ENCODE data around the gene MARCHF10.

MARCHF10 gene

GRCh38 chr17:62804822-62805221 lies 3.3 kb downstream of the MARCHF10 start:
- H3K4me1 Mint-ChIP-seq (ENCODE audit: low read depth), result no peaks in the 10 kb centered on the region

GRCh38 chr17:62804025-62804424 lies 4.1 kb downstream of the MARCHF10 start:
- Mint-ChIP-seq H3K4me1 (ENCODE audit: low read depth) (no peaks in the 10 kb centered on the region), H3K4me3 (no peak overlapping the region), H3K9me3 (no peaks in the 10 kb centered on the region), H3K27ac (no peak overlapping the region), H3K36me3 (ENCODE audit: low read depth) (no peaks in the 10 kb centered on the region), H3K27me3 (ENCODE audit: low read depth) (peaks cover 29% of the 10 kb centered on the region)
- no peak for DNase-seq (ENCODE audit: low spot score)

More at GRCh38 chr17:62804822-62805221, 3.3 kb downstream of the MARCHF10 start:
- DNase-seq (ENCODE audit: low spot score), result no peak
- no peaks in the 10 kb centered on the region for H3K36me3 Mint-ChIP-seq (ENCODE audit: low read depth)
- H3K27me3 Mint-ChIP-seq (ENCODE audit: low read depth), result peaks cover 36% of the 10 kb centered on the region
- no peaks in the 10 kb centered on the region for H3K9me3 Mint-ChIP-seq
- H3K27ac Mint-ChIP-seq, result no peak overlapping the region
- no peak overlapping the region for H3K4me3 Mint-ChIP-seq

- Mint-ChIP-seq H3K9me3 (no peaks in the 10 kb centered on the region), H3K27ac (no peak overlapping the region), H3K27me3 (ENCODE audit: low read depth) (peaks cover 23% of the 10 kb centered on the region), H3K4me3 (no peak overlapping the region), H3K36me3 (ENCODE audit: low read depth) (no peaks in the 10 kb centered on the region), H3K4me1 (ENCODE audit: low read depth) (no peaks in the 10 kb centered on the region)
- DNase-seq (ENCODE audit: low spot score), result no peak
These were observed 5.4 kb downstream of the MARCHF10 start for GRCh38 chr17:62802561-62803205.

- H3K27me3 Mint-ChIP-seq (ENCODE audit: low read depth), result peaks cover 13% of the 10 kb centered on the region
These were observed 6.5 kb downstream of the MARCHF10 start for GRCh38 chr17:62801553-62802114.

GRCh38 chr17:62800585-62800984 lies 7.5 kb downstream of the MARCHF10 start:
- no peak overlapping the region for H3K27ac Mint-ChIP-seq
- DNase-seq (ENCODE audit: low spot score), result no peak
- H3K4me1 Mint-ChIP-seq (ENCODE audit: low read depth), result no peaks in the 10 kb centered on the region
- H3K36me3 Mint-ChIP-seq (ENCODE audit: low read depth), result no peaks in the 10 kb centered on the region
- no peak overlapping the region for H3K4me3 Mint-ChIP-seq
- H3K27me3 Mint-ChIP-seq (ENCODE audit: low read depth), result peaks cover 7% of the 10 kb centered on the region
- H3K9me3 Mint-ChIP-seq, result no peaks in the 10 kb centered on the region

More at GRCh38 chr17:62801553-62802114, 6.5 kb downstream of the MARCHF10 start:
- Mint-ChIP-seq H3K4me3 (no peak overlapping the region), H3K27ac (no peak overlapping the region), H3K4me1 (ENCODE audit: low read depth) (no peaks in the 10 kb centered on the region), H3K9me3 (no peaks in the 10 kb centered on the region), H3K36me3 (ENCODE audit: low read depth) (no peaks in the 10 kb centered on the region)
- DNase-seq (ENCODE audit: low spot score), result no peak

GRCh38 chr17:62797959-62798358 lies 10.2 kb downstream of the MARCHF10 start:
- DNase-seq (ENCODE audit: low spot score), result no peak
- H3K4me3 Mint-ChIP-seq, result no peak overlapping the region
- peaks cover 8% of the 10 kb centered on the region for H3K9me3 Mint-ChIP-seq
- H3K36me3 Mint-ChIP-seq (ENCODE audit: low read depth), result peaks cover 1% of the 10 kb centered on the region
- peaks cover 6% of the 10 kb centered on the region for H3K4me1 Mint-ChIP-seq (ENCODE audit: low read depth)
- peaks cover 11% of the 10 kb centered on the region for H3K27me3 Mint-ChIP-seq (ENCODE audit: low read depth)
- H3K27ac Mint-ChIP-seq, result no peak overlapping the region

- Mint-ChIP-seq H3K9me3 (peaks cover 8% of the 10 kb centered on the region), H3K27ac (no peak overlapping the region), H3K4me3 (no peak overlapping the region), H3K36me3 (ENCODE audit: low read depth) (peaks cover 1% of the 10 kb centered on the region), H3K4me1 (ENCODE audit: low read depth) (peaks cover 6% of the 10 kb centered on the region), H3K27me3 (ENCODE audit: low read depth) (peaks cover 16% of the 10 kb centered on the region)
- DNase-seq (ENCODE audit: low spot score), result no peak
These were observed 11.8 kb downstream of the MARCHF10 start for GRCh38 chr17:62796291-62796690.

- Mint-ChIP-seq H3K4me3 (peak overlapping the region; percentile 54), H3K9me3 (peaks cover 8% of the 10 kb centered on the region), H3K27ac (peak overlapping the region; percentile 54), H3K4me1 (ENCODE audit: low read depth) (peaks cover 6% of the 10 kb centered on the region), H3K27me3 (ENCODE audit: low read depth) (peaks cover 16% of the 10 kb centered on the region), H3K36me3 (ENCODE audit: low read depth) (peaks cover 1% of the 10 kb centered on the region)
- DNase-seq (ENCODE audit: low spot score), result no peak
These were observed 13.5 kb downstream of the MARCHF10 start for GRCh38 chr17:62794666-62794971.

GRCh38 chr17:62793919-62794665 lies 14.0 kb downstream of the MARCHF10 start:
- no peak for DNase-seq (ENCODE audit: low spot score)
- peak overlapping the region; percentile 54 for H3K27ac Mint-ChIP-seq
- peaks cover 1% of the 10 kb centered on the region for H3K36me3 Mint-ChIP-seq (ENCODE audit: low read depth)
- H3K4me3 Mint-ChIP-seq, result peak overlapping the region; percentile 54
- H3K9me3 Mint-ChIP-seq, result peaks cover 8% of the 10 kb centered on the region
- H3K4me1 Mint-ChIP-seq (ENCODE audit: low read depth), result peaks cover 6% of the 10 kb centered on the region
- peaks cover 16% of the 10 kb centered on the region for H3K27me3 Mint-ChIP-seq (ENCODE audit: low read depth)

GRCh38 chr17:62792447-62792800 lies 15.7 kb downstream of the MARCHF10 start:
- peaks cover 6% of the 10 kb centered on the region for H3K4me1 Mint-ChIP-seq (ENCODE audit: low read depth)
- peaks cover 1% of the 10 kb centered on the region for H3K36me3 Mint-ChIP-seq (ENCODE audit: low read depth)
- peaks cover 16% of the 10 kb centered on the region for H3K27me3 Mint-ChIP-seq (ENCODE audit: low read depth)
- no peak overlapping the region for H3K4me3 Mint-ChIP-seq
- H3K27ac Mint-ChIP-seq, result no peak overlapping the region
- peaks cover 8% of the 10 kb centered on the region for H3K9me3 Mint-ChIP-seq
- DNase-seq (ENCODE audit: low spot score), result no peak

- peaks cover 16% of the 10 kb centered on the region for H3K27me3 Mint-ChIP-seq (ENCODE audit: low read depth)
- H3K4me1 Mint-ChIP-seq (ENCODE audit: low read depth), result peaks cover 6% of the 10 kb centered on the region
- H3K27ac Mint-ChIP-seq, result no peak overlapping the region
- DNase-seq (ENCODE audit: low spot score), result no peak
- H3K9me3 Mint-ChIP-seq, result peaks cover 8% of the 10 kb centered on the region
- H3K36me3 Mint-ChIP-seq (ENCODE audit: low read depth), result peaks cover 1% of the 10 kb centered on the region
- no peak overlapping the region for H3K4me3 Mint-ChIP-seq
These were observed 16.2 kb downstream of the MARCHF10 start for GRCh38 chr17:62791767-62792446.

- Mint-ChIP-seq H3K36me3 (ENCODE audit: low read depth) (peaks cover 1% of the 10 kb centered on the region), H3K4me3 (no peak overlapping the region), H3K27ac (peak overlapping the region; percentile 24), H3K9me3 (peaks cover 8% of the 10 kb centered on the region), H3K4me1 (ENCODE audit: low read depth) (peaks cover 6% of the 10 kb centered on the region), H3K27me3 (ENCODE audit: low read depth) (peaks cover 16% of the 10 kb centered on the region)
- no peak for DNase-seq (ENCODE audit: low spot score)
These were observed 16.8 kb downstream of the MARCHF10 start for GRCh38 chr17:62791235-62791734.

- Mint-ChIP-seq H3K9me3 (peaks cover 8% of the 10 kb centered on the region), H3K36me3 (ENCODE audit: low read depth) (peaks cover 1% of the 10 kb centered on the region), H3K27me3 (ENCODE audit: low read depth) (peaks cover 16% of the 10 kb centered on the region), H3K4me3 (no peak overlapping the region), H3K4me1 (ENCODE audit: low read depth) (peaks cover 6% of the 10 kb centered on the region), H3K27ac (no peak overlapping the region)
- no peak for DNase-seq (ENCODE audit: low spot score)
These were observed 17.5 kb downstream of the MARCHF10 start for GRCh38 chr17:62790564-62790986.

- peaks cover 13% of the 10 kb centered on the region for H3K27me3 Mint-ChIP-seq (ENCODE audit: low read depth)
- peaks cover 3% of the 10 kb centered on the region for H3K9me3 Mint-ChIP-seq
- no peak overlapping the region for H3K27ac Mint-ChIP-seq
- H3K4me3 Mint-ChIP-seq, result no peak overlapping the region
- DNase-seq (ENCODE audit: low spot score), result no peak
- no peaks in the 10 kb centered on the region for H3K36me3 Mint-ChIP-seq (ENCODE audit: low read depth)
- no peaks in the 10 kb centered on the region for H3K4me1 Mint-ChIP-seq (ENCODE audit: low read depth)
These were observed 20.7 kb downstream of the MARCHF10 start for GRCh38 chr17:62787366-62787765.

Measured in T-helper 2 cell treated with Interferon-gamma antibody and Interleukin-4, amounts not matched to agents 5 μg/mL and 100 μg/mL, for 36 hours (primary cell).